ENCODE results near the gene HIP1R. TPM values are rescaled to one million over a fixed set of nuclear protein-coding genes. Genes with fewer than 3 reads are reported as not detected.

The HIP1R gene
- 100 to 1,000 TPM; 108 to 123 (median 116) TPM for total RNA-seq
- total RNA-seq (2013) = 34.4 TPM
- total RNA-seq = 62.4 to 400 (median 172) reads per million in 29 experiments

- Mint-ChIP-seq H3K9me3 (no peaks in the 10 kb centered on the region), H3K36me3 (no peaks in the 10 kb centered on the region), H3K4me3 (peak within 1 kb of the TSS; percentile 94 to 98 (median 97)), H3K27ac (peak within 1 kb of the TSS; percentile 93 to 95), H3K27me3 (no peaks in the 10 kb centered on the region), H3K4me1 (peaks cover 43 to 53% (median 43%) of the 10 kb centered on the region in 3 donors)
- CTCF ChIA-PET = interaction anchor here (0.6 to 1.6 kb wide), 2 partner anchors 41 to 318 kb away, joined by 6 to 7 read pairs; no protein-coding TSS in a partner anchor
- Histone ChIP-seq H3K27me3 (replicated peaks in 1 of 2; ENCODE audit: control insufficient read depth in 2 of 2, extremely low read depth in 1 of 2, insufficient read depth in 2 of 2, low read length in 1 of 2) (no peaks in the 10 kb centered on the region), H3K36me3 (ENCODE audit: control insufficient read depth in 2 of 2, extremely low read depth in 1 of 2, insufficient read depth in 1 of 2, low read length in 1 of 2) (peaks cover 0 to 4% of the 10 kb centered on the region in 2 donors), H3K4me1 (ENCODE audit: control insufficient read depth in 1 of 2, extremely low read depth in 1 of 2, insufficient read depth in 2 of 2, low read length in 2 of 2) (peaks cover 18 to 28% of the 10 kb centered on the region in 2 experiments), H3K4me3 (ENCODE audit: control insufficient read depth in 1 of 2, extremely low read depth in 1 of 2, low read length in 1 of 2) (peak within 1 kb of the TSS; percentile 77 to 91), H3K9me3 (no peaks in the 10 kb centered on the region), H3K27ac (ENCODE audit: low read length) (peak within 1 kb of the TSS; percentile 70)
- DNase-seq = peak in 33 of 35 experiments; percentile 22 to 76 (median 48)
- peak; percentile 60 to 72 (median 64) for ATAC-seq (replicated peaks in 1 of 4)
- WGBS (ENCODE audit: insufficient coverage) = under 1% methylated on average over 66 of the region's 85 CpGs
- POLR2A ChIA-PET = interaction anchor here in 1 of 2 donors (0.6 kb wide), 1 partner anchor 571 kb away, joined by 3 read pairs; no protein-coding TSS in a partner anchor
Observed at GRCh38 chr12:122834921-122835749, at the start of gene HIP1R. HIP1R (plus strand) TSS chr12:122835457; CDS start chr12:122835551, 94 bp downstream.

GRCh38 chr12:122785503-122785902 is 49.8 kb upstream of the HIP1R start:
- no peaks in the 10 kb centered on the region for H3K4me1 Mint-ChIP-seq
- H3K9me3 Mint-ChIP-seq = no peaks in the 10 kb centered on the region
- 94% methylated on average over 2 of the region's 7 CpGs for WGBS (ENCODE audit: insufficient coverage)
- H3K4me3 Mint-ChIP-seq = no peak overlapping the region
- H3K4me3 ChIP-seq (ENCODE audit: control insufficient read depth in 1 of 2, extremely low read depth in 1 of 2, low read length in 1 of 2) = no peak overlapping the region
- POLR2A ChIA-PET = interaction anchor here in 1 of 2 donors (0.5 kb wide), 1 partner anchor 27 kb away, joined by 7 read pairs; no protein-coding TSS in a partner anchor
- no peaks in the 10 kb centered on the region for H3K36me3 ChIP-seq (ENCODE audit: control insufficient read depth in 2 of 2, extremely low read depth in 1 of 2, insufficient read depth in 1 of 2, low read length in 1 of 2)
- ATAC-seq (replicated peaks in 1 of 4) (no peak), DNase-seq (no peak)
- no peaks in the 10 kb centered on the region for H3K36me3 Mint-ChIP-seq
- no peaks in the 10 kb centered on the region for H3K27me3 Mint-ChIP-seq
- CTCF ChIA-PET = interaction anchor here in 1 of 2 donors (0.6 kb wide), 1 partner anchor 89 kb away, joined by 8 read pairs; no protein-coding TSS in a partner anchor
- H3K27ac ChIP-seq (ENCODE audit: low read length) = no peak overlapping the region
- no peak overlapping the region for H3K27ac Mint-ChIP-seq
- H3K27me3 ChIP-seq (replicated peaks in 1 of 2; ENCODE audit: control insufficient read depth in 2 of 2, extremely low read depth in 1 of 2, insufficient read depth in 2 of 2, low read length in 1 of 2) = no peaks in the 10 kb centered on the region
- H3K4me1 ChIP-seq (ENCODE audit: control insufficient read depth in 1 of 2, extremely low read depth in 1 of 2, insufficient read depth in 2 of 2, low read length in 2 of 2) = no peaks in the 10 kb centered on the region
- H3K9me3 ChIP-seq = no peaks in the 10 kb centered on the region

- no peaks in the 10 kb centered on the region for H3K9me3 ChIP-seq
- CTCF ChIA-PET = interaction anchor here in 1 of 2 donors (0.5 to 0.6 kb wide), 2 partner anchors 61 to 1312 kb away, joined by 3 to 4 read pairs; no protein-coding TSS in a partner anchor
- no CpG with 5 or more reads among the region's 4 CpGs for WGBS (ENCODE audit: insufficient coverage)
- H3K9me3 Mint-ChIP-seq = no peaks in the 10 kb centered on the region
- no peak overlapping the region for H3K27ac ChIP-seq (ENCODE audit: low read length)
- DNase-seq = no peak
- H3K4me1 ChIP-seq (ENCODE audit: control insufficient read depth in 1 of 2, extremely low read depth in 1 of 2, insufficient read depth in 2 of 2, low read length in 2 of 2) = no peaks in the 10 kb centered on the region
- H3K27me3 Mint-ChIP-seq = no peaks in the 10 kb centered on the region
- no peaks in the 10 kb centered on the region for H3K27me3 ChIP-seq (replicated peaks in 1 of 2; ENCODE audit: control insufficient read depth in 2 of 2, extremely low read depth in 1 of 2, insufficient read depth in 2 of 2, low read length in 1 of 2)
- H3K36me3 ChIP-seq (ENCODE audit: control insufficient read depth in 2 of 2, extremely low read depth in 1 of 2, insufficient read depth in 1 of 2, low read length in 1 of 2) = no peaks in the 10 kb centered on the region
- H3K4me1 Mint-ChIP-seq = no peaks in the 10 kb centered on the region
- no peak overlapping the region for H3K4me3 ChIP-seq (ENCODE audit: control insufficient read depth in 1 of 2, extremely low read depth in 1 of 2, low read length in 1 of 2)
- POLR2A ChIA-PET = no interaction called here
- no peak overlapping the region for H3K4me3 Mint-ChIP-seq
- no peaks in the 10 kb centered on the region for H3K36me3 Mint-ChIP-seq
- no peak for ATAC-seq (replicated peaks in 1 of 4)
- H3K27ac Mint-ChIP-seq = no peak overlapping the region
Observed at GRCh38 chr12:122788387-122788786, 46.9 kb upstream of the HIP1R start.

GRCh38 chr12:122789637-122790036 is 45.6 kb upstream of the HIP1R start:
- Mint-ChIP-seq H3K36me3 (no peaks in the 10 kb centered on the region), H3K27ac (no peak overlapping the region), H3K27me3 (no peaks in the 10 kb centered on the region), H3K9me3 (no peaks in the 10 kb centered on the region), H3K4me1 (peaks cover 2 to 6% (median 4%) of the 10 kb centered on the region in 3 donors), H3K4me3 (no peak overlapping the region)
- H3K36me3 ChIP-seq (ENCODE audit: control insufficient read depth in 2 of 2, extremely low read depth in 1 of 2, insufficient read depth in 1 of 2, low read length in 1 of 2) = no peaks in the 10 kb centered on the region
- CTCF ChIA-PET = interaction anchor here in 1 of 2 donors (0.5 to 0.7 kb wide), 3 partner anchors 15 to 109 kb away, joined by 3 to 6 read pairs (median 4); no protein-coding TSS in a partner anchor
- WGBS (ENCODE audit: insufficient coverage) = 85% methylated on average over 3 of the region's 5 CpGs
- ATAC-seq (replicated peaks in 1 of 4) (no peak), DNase-seq (no peak)
- H3K27me3 ChIP-seq (replicated peaks in 1 of 2; ENCODE audit: control insufficient read depth in 2 of 2, extremely low read depth in 1 of 2, insufficient read depth in 2 of 2, low read length in 1 of 2) = peaks cover 0 to 3% of the 10 kb centered on the region in 2 experiments
- H3K4me3 ChIP-seq (ENCODE audit: control insufficient read depth in 1 of 2, extremely low read depth in 1 of 2, low read length in 1 of 2) = no peak overlapping the region
- POLR2A ChIA-PET = interaction anchor here (0.6 kb wide), 2 partner anchors 31 to 595 kb away, joined by 3 to 5 read pairs; no protein-coding TSS in a partner anchor
- no peak overlapping the region for H3K27ac ChIP-seq (ENCODE audit: low read length)
- no peaks in the 10 kb centered on the region for H3K9me3 ChIP-seq
- peaks cover 0 to 3% of the 10 kb centered on the region in 2 experiments for H3K4me1 ChIP-seq (ENCODE audit: control insufficient read depth in 1 of 2, extremely low read depth in 1 of 2, insufficient read depth in 2 of 2, low read length in 2 of 2)

- 70% methylated on average over 2 of the region's 5 CpGs for WGBS (ENCODE audit: insufficient coverage)
- Mint-ChIP-seq H3K4me1 (peaks cover 2 to 6% (median 4%) of the 10 kb centered on the region in 3 donors), H3K4me3 (no peak overlapping the region), H3K9me3 (no peaks in the 10 kb centered on the region), H3K36me3 (no peaks in the 10 kb centered on the region), H3K27me3 (no peaks in the 10 kb centered on the region), H3K27ac (no peak overlapping the region)
- Histone ChIP-seq H3K4me3 (ENCODE audit: control insufficient read depth in 1 of 2, extremely low read depth in 1 of 2, low read length in 1 of 2) (no peak overlapping the region), H3K36me3 (ENCODE audit: control insufficient read depth in 2 of 2, extremely low read depth in 1 of 2, insufficient read depth in 1 of 2, low read length in 1 of 2) (no peaks in the 10 kb centered on the region), H3K27ac (ENCODE audit: low read length) (no peak overlapping the region), H3K27me3 (replicated peaks in 1 of 2; ENCODE audit: control insufficient read depth in 2 of 2, extremely low read depth in 1 of 2, insufficient read depth in 2 of 2, low read length in 1 of 2) (peaks cover 0 to 3% of the 10 kb centered on the region in 2 experiments), H3K9me3 (no peaks in the 10 kb centered on the region), H3K4me1 (ENCODE audit: control insufficient read depth in 1 of 2, extremely low read depth in 1 of 2, insufficient read depth in 2 of 2, low read length in 2 of 2) (peaks cover 0 to 3% of the 10 kb centered on the region in 2 experiments)
- DNase-seq = no peak
- ChIA-PET CTCF (interaction anchor here in 1 of 2 donors (0.5 to 0.8 kb wide), 3 partner anchors 10 to 37 kb away, joined by 3 read pairs; no protein-coding TSS in a partner anchor), POLR2A (no interaction called here)
- no peak for ATAC-seq (replicated peaks in 1 of 4)
Observed at GRCh38 chr12:122790393-122791075, 44.7 kb upstream of the HIP1R start.

GRCh38 chr12:122793685-122794106 is 41.6 kb upstream of the HIP1R start:
- H3K27me3 Mint-ChIP-seq = no peaks in the 10 kb centered on the region
- Histone ChIP-seq H3K4me1 (ENCODE audit: control insufficient read depth in 1 of 2, extremely low read depth in 1 of 2, insufficient read depth in 2 of 2, low read length in 2 of 2) (peaks cover 0 to 3% of the 10 kb centered on the region in 2 experiments), H3K27ac (ENCODE audit: low read length) (no peak overlapping the region), H3K36me3 (ENCODE audit: control insufficient read depth in 2 of 2, extremely low read depth in 1 of 2, insufficient read depth in 1 of 2, low read length in 1 of 2) (no peaks in the 10 kb centered on the region), H3K27me3 (replicated peaks in 1 of 2; ENCODE audit: control insufficient read depth in 2 of 2, extremely low read depth in 1 of 2, insufficient read depth in 2 of 2, low read length in 1 of 2) (peaks cover 0 to 3% of the 10 kb centered on the region in 2 experiments), H3K9me3 (no peaks in the 10 kb centered on the region), H3K4me3 (ENCODE audit: control insufficient read depth in 1 of 2, extremely low read depth in 1 of 2, low read length in 1 of 2) (no peak overlapping the region)
- ATAC-seq (replicated peaks in 1 of 4) = peak; percentile 75 to 80 (median 76)
- WGBS (ENCODE audit: insufficient coverage) = 0% methylated on average over 2 of the region's 10 CpGs
- no peak overlapping the region for H3K27ac Mint-ChIP-seq
- no peaks in the 10 kb centered on the region for H3K9me3 Mint-ChIP-seq
- H3K4me1 Mint-ChIP-seq = peaks cover 2 to 6% (median 4%) of the 10 kb centered on the region in 3 donors
- POLR2A ChIA-PET = no interaction called here
- H3K4me3 Mint-ChIP-seq = no peak overlapping the region
- H3K36me3 Mint-ChIP-seq = no peaks in the 10 kb centered on the region
- CTCF ChIA-PET = interaction anchor here (0.5 to 2.1 kb wide), 24 partner anchors 9 to 809 kb away, joined by 3 to 8 read pairs (median 3); no protein-coding TSS in a partner anchor
- peak in 9 of 35 experiments; percentile 5 to 75 (median 25) for DNase-seq
